A673 (cell line): ENCODE results near the gene REG4. TPM values are rescaled to one million over a fixed set of nuclear protein-coding genes. Genes with fewer than 3 reads are reported as not detected.
"Not testable (repeated sequence)": the region's sequence is repeated elsewhere in the genome, so short reads cannot be mapped to it uniquely, and the experiment has no call there.

Experiments used
- Bru-seq: library from RNA; stranded (reverse); fragments of 400-500 nt; gene quantifications from one replicate; lab custom pipeline; 2021; lab: Mats Ljungman, UMichigan
- BruChase-seq, 2 experiments: library from RNA; stranded (reverse); fragments of 400-500 nt; gene quantifications; one replicate each; lab custom pipeline; 2021; lab: Mats Ljungman, UMichigan
- BruUV-seq: library from RNA; stranded (reverse); fragments of 400-500 nt; replicated peaks from 2 replicates; lab custom pipeline; 2021; lab: Mats Ljungman, UMichigan
- CTCF ChIA-PET: fragments of 300-600 bp; sonication (Branson Sonifier 250); formaldehyde crosslinking; loops from one replicate; lab custom pipeline; 2022; ENCODE audit warnings: antibody characterized with exemption; lab: Charles Lee
- POLR2A ChIA-PET: fragments of 300-600 bp; sonication (Branson Sonifier 250); formaldehyde crosslinking; loops from one replicate; lab custom pipeline; 2022; ENCODE audit warnings: antibody characterized with exemption; ENCODE audit not compliant: low non-redundant PET; lab: Charles Lee
- DNase-seq: peaks from one replicate; pipeline ENCODE4 v3.0.0-alpha.2; 2015; ENCODE audit warnings: low spot score
- H3K27ac ChIP-seq: fragments of 200-600 bp; sonication (generic); 2 replicates; pipeline ENCODE4 v1.5.1; 2016; ENCODE audit warnings: mixed run types, low read depth, mild to moderate bottlenecking, mixed read lengths, antibody characterized with exemption, low read length; ENCODE audit not compliant: poor library complexity, severe bottlenecking
- H3K27me3 ChIP-seq: fragments of 200-600 bp; sonication (generic); replicated peaks from 2 replicates; pipeline ENCODE4 v1.6.1; 2017; ENCODE audit warnings: mixed run types, low read depth, mild to moderate bottlenecking, mixed read lengths, antibody characterized with exemption, low read length; ENCODE audit not compliant: insufficient read depth, poor library complexity
- H3K36me3 ChIP-seq: fragments of 200-600 bp; sonication (generic); 2 replicates; pipeline ENCODE4 v1.6.1; 2016; ENCODE audit warnings: mixed run types, mild to moderate bottlenecking, mixed read lengths, antibody characterized with exemption, low read length; ENCODE audit not compliant: insufficient read depth, poor library complexity, severe bottlenecking
- H3K4me1 ChIP-seq: fragments of 200-600 bp; sonication (generic); 2 replicates; pipeline ENCODE4 v1.6.1; 2017; ENCODE audit warnings: mixed run types, mild to moderate bottlenecking, mixed read lengths, antibody characterized with exemption, low read length; ENCODE audit not compliant: insufficient read depth, poor library complexity, severe bottlenecking
- H3K4me3 ChIP-seq: fragments of 200-600 bp; sonication (generic); 2 replicates; pipeline ENCODE4 v1.5.1; 2016; ENCODE audit warnings: low read depth, mixed run types, mild to moderate bottlenecking, mixed read lengths, low read length; ENCODE audit not compliant: poor library complexity, severe bottlenecking
- H3K9me3 ChIP-seq: fragments of 200-600 bp; sonication (generic); 2 replicates; pipeline ENCODE4 v1.6.1; 2016; ENCODE audit warnings: mixed run types, low read depth, mild to moderate bottlenecking, mixed read lengths, antibody characterized with exemption, low read length; ENCODE audit not compliant: poor library complexity, severe bottlenecking
- EZH2 ChIP-seq: fragments of 200-600 bp; sonication (generic); IDR thresholded peaks from 2 replicates; pipeline ENCODE4 v1.6.1; 2017; ENCODE audit warnings: borderline replicate concordance, low read depth, mild to moderate bottlenecking, mixed read lengths, antibody characterized with exemption, low read length; ENCODE audit not compliant: poor library complexity, severe bottlenecking
- intact Hi-C: fragments of 100-400 bp; cut with micrococcal nuclease; formaldehyde crosslinking; loops from one replicate; pipeline ENCODE4 v1.10.0; 2022; ENCODE audit not compliant: unreplicated experiment
- long read RNA-seq: library from polyadenylated mRNA; stranded (forward); transcript quantifications from one replicate; pipeline ENCODE4 v2.0.0, GENCODE V29; 2022
- total RNA-seq: library from RNA; stranded (reverse); gene quantifications from 2 replicates; pipeline ENCODE4 v1.2.3, GENCODE V29; 2021
- TF ChIP-seq, protein P1 (sequence below): fragments of 300-800, 200-600 bp; sonication (generic); conservative IDR thresholded peaks from 2 replicates; pipeline ENCODE4 v1.5.1; 2017; ENCODE audit warnings: low read depth, mild to moderate bottlenecking, antibody characterized with exemption, low read length, moderate library complexity, mixed read lengths

The REG4 gene
- total RNA-seq (not detected in 2 replicates), Bru-seq, nascent RNA (not detected), BruChase-seq, experiment 1, labeled RNA remaining after a 2-hour chase (not detected), BruChase-seq, experiment 2, labeled RNA remaining after a 6-hour chase (not detected)
- long read RNA-seq: 0 reads

DNA sequence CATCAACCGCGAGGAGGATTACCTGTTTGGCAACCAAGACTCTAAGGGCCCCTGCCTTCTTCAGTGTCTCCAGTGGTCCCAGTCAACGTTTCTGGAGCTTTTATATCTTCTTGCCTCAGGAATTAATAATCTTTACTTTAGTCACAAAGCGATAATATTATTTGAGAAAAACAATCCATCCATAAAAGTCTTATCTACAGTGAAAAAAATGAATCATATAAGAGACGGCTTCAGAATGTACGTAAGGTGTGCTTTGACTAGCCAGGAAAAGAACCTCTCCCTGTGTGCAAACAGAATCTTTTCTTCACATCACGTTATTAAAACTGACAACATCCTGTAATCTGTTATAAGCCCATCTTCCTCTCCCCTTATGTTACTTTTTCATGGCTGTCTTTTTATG lies at the start of gene REG4:
Gene REG4, minus strand, starts transcription at position 74 of the 400 bp plus-strand sequence. CDS start 2,691 bp downstream, outside the sequence.
- no peaks in the 10 kb centered on the region for H3K36me3 ChIP-seq
- H3K27me3 ChIP-seq: no peaks in the 10 kb centered on the region
- H3K4me3 ChIP-seq: no peak within 1 kb of the TSS
- no peaks in the 10 kb centered on the region for H3K9me3 ChIP-seq
- POLR2A ChIA-PET: no interaction called here
- no peak for DNase-seq
- no peak within 1 kb of the TSS for H3K27ac ChIP-seq
- CTCF ChIA-PET: no interaction called here
- peaks cover 5% of the 10 kb centered on the region for H3K4me1 ChIP-seq
- intact Hi-C loops: no loop called here
- TF ChIP-seq, protein P1, sequence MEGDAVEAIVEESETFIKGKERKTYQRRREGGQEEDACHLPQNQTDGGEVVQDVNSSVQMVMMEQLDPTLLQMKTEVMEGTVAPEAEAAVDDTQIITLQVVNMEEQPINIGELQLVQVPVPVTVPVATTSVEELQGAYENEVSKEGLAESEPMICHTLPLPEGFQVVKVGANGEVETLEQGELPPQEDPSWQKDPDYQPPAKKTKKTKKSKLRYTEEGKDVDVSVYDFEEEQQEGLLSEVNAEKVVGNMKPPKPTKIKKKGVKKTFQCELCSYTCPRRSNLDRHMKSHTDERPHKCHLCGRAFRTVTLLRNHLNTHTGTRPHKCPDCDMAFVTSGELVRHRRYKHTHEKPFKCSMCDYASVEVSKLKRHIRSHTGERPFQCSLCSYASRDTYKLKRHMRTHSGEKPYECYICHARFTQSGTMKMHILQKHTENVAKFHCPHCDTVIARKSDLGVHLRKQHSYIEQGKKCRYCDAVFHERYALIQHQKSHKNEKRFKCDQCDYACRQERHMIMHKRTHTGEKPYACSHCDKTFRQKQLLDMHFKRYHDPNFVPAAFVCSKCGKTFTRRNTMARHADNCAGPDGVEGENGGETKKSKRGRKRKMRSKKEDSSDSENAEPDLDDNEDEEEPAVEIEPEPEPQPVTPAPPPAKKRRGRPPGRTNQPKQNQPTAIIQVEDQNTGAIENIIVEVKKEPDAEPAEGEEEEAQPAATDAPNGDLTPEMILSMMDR: no peak
- no peak for TF ChIP-seq EZH2
- BruUV-seq: no TSS peak

DNA sequence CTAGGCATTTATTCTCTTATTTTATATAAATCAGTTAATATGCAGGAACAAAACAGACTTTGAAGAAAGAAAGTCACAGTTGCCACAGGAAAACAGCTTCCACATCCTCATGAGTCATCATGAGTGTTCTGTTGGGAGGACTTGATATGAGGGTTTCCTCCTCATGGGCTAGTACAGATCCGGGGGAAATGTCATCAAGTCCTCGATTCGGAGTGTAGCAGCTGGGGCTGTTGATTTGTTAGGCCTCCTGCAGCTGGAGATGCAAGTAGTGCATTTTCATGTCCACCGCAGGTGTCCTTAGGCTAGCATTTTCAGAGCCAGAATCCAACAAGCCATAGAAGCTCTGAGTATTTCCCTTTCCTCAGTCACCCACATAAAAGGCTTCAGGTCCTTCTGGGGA lies 48.4 kb upstream of the REG4 start:
- no TSS peak for BruUV-seq
- H3K9me3 ChIP-seq: no peaks in the 10 kb centered on the region
- H3K27ac ChIP-seq: no peak overlapping the region
- ChIA-PET POLR2A (no interaction called here), CTCF (no interaction called here)
- H3K4me1 ChIP-seq: no peaks in the 10 kb centered on the region
- peaks cover 5% of the 10 kb centered on the region for H3K27me3 ChIP-seq
- TF ChIP-seq, protein P1: no peak
- no peak for TF ChIP-seq EZH2
- no peak overlapping the region for H3K4me3 ChIP-seq
- peak; percentile 41 for DNase-seq
- intact Hi-C loops: no loop called here
- no peaks in the 10 kb centered on the region for H3K36me3 ChIP-seq

DNA sequence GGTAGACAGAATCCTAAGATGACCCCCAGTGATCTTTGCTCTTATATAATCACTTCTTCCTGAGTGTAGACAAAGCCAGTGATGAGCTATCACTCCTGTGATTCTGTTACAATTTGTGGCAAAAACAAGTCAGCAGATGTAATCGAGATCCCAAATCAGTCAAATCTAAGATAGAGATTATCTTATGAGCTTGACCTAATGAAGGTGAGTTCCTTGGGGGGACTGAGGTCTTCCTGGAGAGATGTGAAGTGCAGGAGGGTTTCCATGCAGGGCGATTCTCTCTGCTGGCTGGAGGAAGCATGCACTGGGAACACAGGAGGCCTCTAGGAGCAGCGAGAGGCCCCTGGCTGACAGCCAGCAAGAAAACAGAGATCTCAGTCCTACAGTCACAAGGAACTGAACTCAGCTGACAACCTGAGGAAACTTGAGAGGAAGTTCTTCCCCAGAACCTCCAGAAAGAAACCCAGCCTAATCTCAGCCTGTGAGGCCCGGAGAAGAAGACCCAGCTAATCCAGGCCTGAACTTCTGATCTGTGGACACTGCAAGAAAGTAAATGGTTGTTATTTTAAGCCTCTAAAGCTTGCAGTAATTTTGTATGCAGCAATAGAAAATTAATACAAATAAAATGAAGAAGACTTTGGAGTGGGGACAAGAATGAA lies 47.4 kb upstream of the REG4 start:
- H3K9me3 ChIP-seq, H3K27me3 ChIP-seq, H3K36me3 ChIP-seq, H3K4me3 ChIP-seq, POLR2A ChIA-PET, H3K4me1 ChIP-seq, BruUV-seq, intact Hi-C loops, H3K27ac ChIP-seq, DNase-seq, CTCF ChIA-PET: not testable (repeated sequence)
